HG02884 (cell line): Measurements from ENCODE around the gene MYPN.
"Not testable (repeated sequence)": the region's sequence is repeated elsewhere in the genome, so short reads cannot be mapped to it uniquely, and the experiment has no call there.

Experiments used
- ATAC-seq: cut with Tn5 transposase; IDR thresholded peaks from one replicate; pipeline ENCODE4 v1.9.1; 2021; ENCODE audit warnings: mild to moderate bottlenecking, moderate library complexity; ENCODE audit not compliant: unreplicated experiment

Gene MYPN

DNA sequence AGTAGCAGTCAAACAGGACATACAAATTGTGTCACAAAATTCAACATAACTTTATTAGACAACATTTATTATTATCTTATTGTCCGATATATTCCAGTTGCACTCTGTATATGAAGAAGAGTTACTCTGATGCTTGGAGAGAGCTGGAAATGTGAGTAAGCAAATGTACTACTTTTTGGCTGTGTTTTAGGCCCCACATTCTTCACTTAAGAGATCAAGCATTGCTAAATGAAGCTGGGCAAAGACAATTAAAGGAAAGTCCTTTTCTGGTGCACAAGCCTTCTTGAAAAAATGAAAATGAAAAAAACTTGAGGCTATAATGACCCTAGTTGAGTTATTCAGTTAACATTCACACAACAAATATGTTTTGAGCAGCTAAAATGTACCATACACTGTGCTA is 26.1 kb downstream of the MYPN start:
- no peak for ATAC-seq

DNA sequence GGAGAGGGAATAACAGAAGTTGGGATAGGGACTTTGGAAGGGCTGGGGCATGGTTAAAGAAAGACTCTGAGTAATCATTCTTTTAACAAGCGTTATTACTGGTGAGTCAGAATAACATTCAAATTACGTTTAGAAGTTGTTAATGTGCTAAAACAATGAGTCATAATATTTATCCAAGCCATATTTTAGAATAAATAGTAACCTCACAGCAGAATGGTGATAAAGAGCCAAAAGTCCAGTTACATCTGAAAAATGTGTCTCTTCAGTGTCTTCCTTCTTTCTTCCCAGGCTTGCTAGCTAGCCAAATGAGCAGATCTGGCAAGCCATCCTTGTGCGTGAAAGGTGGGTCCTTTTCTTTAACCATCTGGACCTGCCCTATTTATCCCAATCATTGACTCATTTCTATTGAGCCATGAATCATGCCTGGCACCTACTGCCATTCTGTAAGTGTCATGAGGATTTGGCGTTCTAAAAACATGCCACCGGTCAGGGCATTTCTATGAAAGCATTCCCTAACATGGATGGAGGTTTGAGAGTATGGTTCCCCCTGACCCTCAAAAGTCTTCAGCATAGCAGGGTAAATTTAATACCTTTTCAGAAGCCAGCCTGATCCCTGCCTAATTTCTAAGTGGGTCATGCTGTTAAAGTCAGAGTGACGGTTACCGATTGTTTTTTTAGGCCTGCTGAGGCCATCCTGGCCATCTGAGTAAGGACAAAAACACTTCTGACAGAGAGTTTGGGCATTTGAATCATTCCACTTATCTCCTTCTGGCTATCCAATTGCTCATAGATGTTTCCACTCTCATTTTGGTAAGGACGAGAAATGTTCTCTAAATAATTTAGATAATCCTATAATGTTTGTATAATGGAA is 26.9 kb downstream of the MYPN start:
- ATAC-seq = no peak

DNA sequence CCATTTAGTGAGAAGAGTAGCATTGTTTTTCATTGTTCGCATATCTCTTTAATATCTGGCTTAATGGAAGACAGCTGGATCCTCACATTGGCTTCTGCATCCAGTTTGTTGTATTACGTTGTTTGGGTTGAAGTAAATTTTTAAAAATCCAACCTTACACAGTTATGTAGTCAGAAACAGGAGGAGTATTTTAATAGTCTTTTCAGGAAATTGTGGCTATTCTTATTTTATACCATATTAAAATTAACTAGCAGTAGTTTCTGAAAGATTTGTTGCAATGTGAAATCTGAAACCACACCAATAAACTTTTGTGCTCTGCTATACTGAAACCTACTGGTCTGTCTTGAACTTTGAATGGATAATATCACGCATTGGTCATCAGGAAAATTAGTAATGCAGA is 27.9 kb downstream of the MYPN start:
- ATAC-seq = no peak

DNA sequence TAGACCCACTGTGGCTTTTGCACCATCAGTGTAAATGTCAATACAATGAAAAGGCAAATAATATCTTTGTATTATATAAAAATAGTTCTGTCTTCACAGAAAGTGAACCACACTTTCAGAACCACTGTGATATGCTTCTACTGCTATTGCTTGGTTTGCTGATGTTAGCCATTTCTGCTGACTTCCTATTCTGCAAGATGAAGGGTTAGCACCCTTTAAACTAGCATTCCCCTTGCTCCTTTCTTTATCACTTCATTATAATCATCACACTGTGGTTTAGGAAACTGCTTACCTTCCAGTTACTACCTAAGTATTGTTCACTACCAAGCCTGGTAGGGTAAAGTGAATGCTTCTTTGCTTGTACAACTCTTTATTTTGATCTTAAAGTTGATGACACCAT is 29.2 kb downstream of the MYPN start:
- no peak for ATAC-seq

DNA sequence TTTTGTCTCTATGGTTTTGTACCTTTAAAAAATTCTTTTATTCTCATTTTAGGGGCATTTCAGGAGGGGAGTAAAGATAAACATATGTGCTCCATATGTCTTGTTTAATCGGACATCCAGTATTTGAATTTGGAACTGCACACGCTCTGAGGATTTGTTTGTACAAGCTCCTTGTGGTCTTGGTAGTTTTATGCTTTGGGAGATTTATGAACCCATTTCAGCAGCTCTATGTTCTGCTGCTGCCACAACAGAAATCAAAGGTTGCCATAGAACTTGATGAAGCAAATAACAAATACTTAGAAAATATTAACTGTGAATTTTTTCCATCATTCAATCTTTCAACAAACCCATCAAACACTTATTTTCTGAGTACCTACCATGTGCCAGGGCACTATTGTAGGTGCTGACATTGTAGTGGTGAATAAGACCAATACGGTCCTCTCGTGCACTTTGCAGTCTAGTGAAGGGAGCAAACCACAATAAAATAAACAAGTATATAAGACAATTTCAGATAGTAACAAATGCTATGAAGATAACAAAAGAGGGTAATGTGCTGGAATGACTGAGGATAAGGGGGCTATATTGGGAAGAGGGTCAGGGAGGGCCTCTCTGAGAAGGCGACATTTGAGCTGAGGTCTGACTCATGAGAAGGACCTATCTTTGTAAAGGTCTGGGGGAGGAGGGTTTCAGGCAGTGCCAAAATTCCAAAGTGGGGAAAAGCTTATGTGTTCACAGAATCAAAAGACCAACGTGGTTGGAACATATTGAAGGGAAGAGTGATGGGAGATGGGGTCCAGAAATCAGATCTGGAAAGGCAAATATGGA is 30.4 kb downstream of the MYPN start:
- ATAC-seq = no peak

DNA sequence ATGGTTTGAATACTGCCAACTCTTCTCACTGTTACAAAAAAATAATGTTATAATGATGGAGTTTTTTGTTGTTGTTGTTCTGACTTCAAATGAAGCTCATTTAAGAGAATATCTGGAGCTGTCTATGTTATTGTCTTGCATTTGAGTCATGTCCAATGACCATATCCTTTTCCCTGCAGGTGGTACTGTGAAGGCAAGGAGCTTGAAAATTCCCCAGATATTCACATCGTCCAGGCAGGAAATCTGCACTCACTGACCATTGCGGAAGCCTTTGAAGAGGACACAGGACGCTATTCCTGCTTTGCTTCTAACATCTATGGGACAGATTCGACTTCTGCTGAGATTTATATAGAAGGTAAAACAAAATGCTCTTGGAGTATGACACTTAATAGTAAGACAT is 33.5 kb downstream of the MYPN start:
- no peak for ATAC-seq

DNA sequence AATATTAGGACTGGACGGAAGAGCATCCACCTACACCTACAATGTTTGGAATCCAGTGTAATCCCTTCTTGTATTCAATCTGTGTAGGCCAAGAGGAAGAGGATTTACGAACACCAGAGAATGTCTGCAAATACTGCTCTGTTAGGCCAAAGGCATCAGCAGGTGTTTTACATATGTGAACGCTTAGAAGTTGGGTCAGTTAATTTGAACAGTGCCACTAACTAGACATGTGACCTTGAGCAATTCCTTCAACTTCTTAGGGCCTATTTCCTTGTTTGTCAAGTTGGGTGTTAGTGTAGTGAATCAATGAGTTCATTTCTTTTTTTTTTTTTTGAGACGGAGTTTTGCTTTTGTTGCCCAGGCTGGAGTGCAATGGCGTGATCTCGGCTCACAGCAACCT is 35.4 kb downstream of the MYPN start:
- ATAC-seq = no peak

DNA sequence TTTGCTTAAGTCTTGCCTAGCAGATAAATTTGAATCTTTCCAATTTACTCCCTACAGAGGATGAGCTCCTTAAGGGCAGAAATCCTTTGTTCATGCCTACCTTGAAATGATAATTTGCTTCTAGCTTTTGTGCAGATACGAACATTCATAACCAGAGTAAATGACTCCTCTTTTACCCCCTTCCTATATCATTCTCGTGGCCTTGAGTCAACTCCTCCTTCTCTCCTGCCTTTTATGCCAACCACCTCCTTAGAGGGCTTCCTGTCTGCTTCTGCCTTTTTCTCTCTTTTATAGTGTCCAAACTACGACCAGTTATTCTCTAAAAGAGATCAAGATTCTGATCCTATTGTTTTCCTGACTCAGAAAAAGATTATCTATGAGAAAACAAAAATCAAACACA is 36.4 kb downstream of the MYPN start:
- ATAC-seq = no peak

DNA sequence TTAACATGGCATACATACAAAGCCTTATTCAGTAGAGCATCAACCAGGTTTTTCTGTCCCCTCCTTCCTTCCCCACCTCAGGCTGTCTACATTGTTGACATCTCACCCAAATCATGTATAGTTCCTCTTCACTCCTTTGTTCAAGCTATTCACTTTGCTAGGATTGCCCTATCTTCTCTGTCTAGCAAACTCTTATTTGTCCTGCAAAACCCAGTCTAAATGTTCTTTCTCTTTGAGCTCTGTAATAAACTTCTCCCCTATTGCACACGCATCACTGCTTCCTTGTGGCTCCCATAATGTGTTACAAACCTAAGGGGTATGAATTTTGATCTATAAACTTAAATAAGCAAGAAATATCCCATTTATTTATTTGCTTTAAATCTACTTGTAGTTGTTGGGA is 36.8 kb downstream of the MYPN start:
- ATAC-seq = no peak

DNA sequence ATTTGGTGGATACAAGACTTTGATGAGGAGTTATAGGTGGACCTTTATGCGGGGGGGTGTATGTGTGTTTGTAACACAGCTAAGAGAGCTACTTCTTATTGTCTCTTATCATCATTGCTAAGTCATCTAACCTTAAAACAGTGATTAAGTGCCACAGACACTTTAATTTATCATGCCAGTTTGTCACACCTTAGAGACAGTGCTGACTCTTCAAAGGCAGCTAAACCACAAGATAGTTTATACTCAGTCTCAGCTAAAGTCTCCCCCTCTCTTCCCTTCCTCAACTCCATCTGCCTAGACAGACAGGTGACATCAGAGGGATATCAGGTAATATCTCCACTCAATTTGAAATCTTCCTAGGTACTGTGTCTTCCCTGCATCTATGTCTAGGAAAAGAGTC is 42.2 kb downstream of the MYPN start:
- ATAC-seq = no peak

DNA sequence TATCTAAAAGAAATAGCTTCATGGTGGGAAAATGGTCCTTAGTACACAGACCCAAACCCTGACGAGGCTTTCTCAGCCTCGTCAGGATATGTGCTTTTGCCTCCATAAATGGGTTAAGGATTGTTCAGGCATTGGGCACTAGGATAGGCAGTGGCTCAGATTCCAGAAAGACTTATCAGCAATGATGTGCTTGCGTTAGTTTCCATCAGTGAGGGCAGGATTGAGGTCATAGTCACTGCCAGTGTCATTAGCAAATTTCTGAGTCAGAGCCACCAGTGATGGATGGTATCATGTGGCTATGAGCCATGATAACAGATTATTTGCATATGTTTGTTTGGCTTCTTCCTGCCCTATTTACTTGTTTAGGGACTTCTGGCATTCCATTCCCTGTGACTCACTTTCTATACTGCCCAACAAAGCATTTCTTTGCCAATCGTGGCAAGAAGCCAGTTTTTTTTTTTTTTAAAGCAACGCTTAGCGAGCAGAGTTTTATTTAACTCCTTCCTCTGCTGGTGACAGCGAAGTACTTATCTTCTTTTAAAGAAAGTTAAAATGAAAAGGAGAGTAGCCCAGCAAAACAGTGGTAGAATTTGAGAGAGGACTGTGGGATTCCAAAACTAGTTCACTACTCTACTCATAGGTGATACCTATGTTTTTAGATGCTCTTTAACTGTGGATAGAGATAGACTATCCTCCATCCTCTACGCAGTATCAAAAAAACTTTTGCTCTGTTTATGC is 44.4 kb downstream of the MYPN start:
- no peak for ATAC-seq

DNA sequence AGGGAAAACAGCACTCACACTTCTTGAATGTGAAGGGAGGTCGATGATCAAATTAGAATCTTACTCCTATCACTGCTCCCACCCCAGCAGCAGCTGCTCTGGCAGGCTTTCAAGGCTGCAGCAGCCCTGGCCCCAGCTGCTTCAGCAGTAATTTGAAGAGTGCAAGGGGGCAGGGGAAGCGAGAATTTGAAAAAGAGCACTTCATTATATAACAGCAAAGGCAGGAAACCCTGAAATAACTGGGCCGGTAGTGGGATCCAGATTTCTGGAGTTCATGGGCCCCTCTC is 44.9 kb downstream of the MYPN start:
- no peak for ATAC-seq

DNA sequence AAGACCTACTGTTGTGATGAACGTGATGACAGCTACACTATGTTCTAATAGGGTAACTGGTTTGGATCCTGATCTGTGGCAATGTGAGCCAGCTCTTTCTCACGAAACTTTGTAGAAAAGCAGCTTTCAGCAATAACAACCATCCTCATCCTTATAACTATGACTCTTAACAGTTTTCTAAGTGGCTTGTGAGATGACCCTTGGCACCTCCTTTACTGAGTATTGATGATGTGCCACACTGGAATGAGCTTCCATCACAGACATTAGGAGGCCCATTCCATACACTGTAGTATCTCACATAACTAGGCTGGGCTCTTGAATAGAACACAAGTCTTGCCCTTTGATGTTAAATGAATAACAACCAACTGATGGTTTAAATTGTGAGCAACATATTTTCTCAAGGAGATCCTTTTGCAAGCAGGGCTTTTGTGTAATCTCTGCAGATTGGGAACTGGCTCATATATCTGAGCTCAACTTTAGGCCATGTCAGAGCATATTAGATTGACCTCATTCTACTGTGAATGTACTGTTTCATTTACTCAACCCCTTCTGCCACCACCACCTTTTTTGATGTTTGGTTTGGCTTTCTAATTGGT is 46.4 kb downstream of the MYPN start:
- no peak for ATAC-seq

DNA sequence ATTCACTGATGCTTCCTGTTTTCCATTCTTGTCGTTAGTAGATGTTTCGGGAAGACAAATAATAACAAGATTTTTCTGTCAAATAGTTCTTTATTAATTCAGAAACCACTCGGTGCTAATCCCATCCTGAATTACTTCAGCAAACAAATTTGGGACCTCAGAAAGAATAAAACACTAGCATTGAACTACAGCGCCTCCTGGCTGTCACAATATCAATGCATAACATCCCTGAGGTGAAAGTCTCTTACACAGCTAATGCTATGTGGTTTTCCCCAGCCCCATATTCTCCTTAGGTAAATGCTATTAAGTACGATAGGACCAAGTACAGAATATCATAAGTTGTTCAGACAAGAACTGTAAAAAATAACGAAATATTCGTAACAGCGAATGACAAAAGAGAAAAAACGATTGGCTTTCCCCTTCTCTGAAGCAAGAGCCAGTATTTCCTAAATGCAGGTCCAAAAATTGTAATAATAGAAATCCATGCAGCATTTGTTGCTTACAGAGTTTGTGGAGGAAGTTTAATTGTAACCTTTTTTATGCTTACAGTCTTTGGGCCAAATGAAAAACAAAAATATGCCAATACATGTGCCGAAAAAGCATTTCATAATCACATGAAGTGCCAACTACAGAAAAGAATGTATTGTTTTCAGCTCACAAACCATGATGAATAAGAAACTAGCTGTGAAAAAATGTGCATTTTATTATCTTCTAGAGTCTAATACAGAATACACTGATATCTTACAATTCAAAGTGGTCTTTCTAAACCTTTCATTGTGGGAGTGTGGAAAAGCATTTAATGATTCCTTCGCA is 47.3 kb downstream of the MYPN start:
- no peak for ATAC-seq

DNA sequence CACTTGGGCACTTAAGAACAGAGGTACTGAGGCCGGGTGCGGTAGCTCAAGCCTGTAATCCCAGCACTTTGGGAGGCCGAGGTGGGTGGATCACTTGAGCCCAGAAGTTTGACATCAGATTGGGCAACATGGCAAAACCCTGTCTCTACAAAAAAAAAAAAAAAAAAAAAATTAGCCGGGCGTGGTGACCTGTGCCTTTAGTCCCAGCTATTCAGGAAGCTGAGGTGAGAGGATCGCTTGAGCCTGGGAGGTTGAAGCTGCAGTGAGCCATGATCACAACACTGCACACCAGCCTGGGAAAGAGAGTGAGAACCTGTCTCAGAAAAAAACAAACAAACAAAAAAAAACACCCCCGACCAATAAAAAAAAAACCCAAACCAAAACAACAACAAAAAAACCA is 48.2 kb downstream of the MYPN start:
- not testable (repeated sequence) for ATAC-seq

DNA sequence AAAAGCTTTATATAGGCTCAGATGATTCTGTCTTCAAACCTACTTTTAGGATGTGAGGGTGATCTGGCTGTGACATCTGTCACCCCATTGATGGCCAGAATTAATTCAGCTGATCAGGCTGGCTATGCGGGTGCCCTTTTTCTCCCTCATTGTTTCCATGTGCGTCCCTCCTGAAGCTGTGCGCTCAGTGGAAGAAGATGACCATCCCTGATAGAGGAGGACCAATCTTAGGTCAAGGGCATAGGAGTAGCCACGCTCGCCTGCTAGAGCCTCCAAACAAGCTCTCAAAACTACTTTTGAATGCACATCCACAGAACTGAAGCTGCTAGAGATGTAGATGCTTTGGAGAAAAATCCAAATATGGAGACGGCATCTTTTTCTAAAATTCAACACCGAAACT is 48.7 kb downstream of the MYPN start:
- ATAC-seq = no peak

DNA sequence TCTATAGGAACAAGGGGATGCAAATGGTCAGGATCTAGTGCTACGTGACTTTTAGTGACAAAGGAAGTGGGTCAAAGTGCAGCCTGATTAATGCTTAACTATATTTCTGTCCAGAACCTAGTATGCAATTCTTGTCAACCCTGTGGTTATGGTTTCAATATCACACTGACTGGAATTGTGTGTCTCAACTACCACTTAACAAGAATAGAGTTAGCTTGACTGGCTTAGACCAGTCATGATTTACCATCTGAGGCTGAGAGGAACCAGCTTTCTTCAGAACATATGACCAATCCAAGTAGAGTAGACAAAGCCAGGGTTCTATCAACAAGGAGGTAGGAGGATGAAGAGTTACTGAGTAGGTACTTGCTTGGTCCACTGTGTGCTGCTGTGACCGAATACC is 54.4 kb downstream of the MYPN start:
- peak; percentile 92 for ATAC-seq

DNA sequence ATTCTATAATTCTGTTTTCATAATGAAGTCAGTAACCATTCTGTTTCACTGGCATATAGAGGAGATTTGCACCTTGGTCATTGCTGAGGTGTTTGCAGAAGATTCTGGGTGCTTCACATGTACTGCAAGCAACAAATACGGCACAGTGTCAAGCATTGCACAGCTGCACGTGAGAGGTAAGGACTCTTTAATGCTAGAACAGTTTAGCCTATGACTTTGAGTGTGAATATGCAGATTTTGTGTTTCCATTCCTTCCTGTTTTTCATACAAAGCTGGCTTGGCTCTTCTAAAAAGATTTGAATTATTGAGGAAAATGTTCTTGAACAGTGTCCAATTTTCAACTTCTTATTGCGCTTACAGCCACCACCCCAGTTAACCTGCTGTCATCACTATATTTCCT is 56.4 kb downstream of the MYPN start:
- no peak for ATAC-seq

DNA sequence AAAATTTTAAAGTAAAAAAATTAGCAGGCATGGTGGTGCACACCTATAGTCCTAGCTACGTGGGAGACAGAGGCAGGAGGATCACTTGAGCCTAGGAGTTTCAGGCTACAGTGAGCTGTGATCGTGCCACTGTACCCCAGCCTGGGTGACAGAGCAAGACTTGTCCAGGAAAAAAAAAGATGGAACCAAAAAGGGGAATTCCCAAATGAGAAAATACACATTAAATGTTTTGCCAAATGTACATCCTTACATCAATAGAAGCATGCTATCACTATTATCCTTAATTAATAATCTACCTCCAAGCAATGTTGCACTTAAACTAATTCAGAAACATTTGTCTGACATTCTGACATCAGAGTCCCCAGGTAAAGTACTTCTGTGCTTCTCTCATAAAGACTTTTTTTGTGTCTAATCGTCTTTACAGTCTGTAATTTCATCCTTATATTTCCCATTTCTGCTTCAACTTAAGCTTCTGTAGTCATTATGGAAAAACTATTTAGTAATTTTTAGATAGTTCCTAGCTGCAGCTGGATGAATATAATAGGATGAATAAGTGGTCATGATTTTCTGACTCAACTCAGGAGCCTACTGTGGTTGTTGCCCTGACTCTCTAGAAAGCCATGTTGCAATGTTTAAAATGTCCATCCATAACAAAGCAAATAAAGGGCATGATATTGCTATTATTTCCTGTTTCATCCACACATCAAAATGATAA is 57.7 kb downstream of the MYPN start:
- ATAC-seq = no peak
